HG03175 (cell line): ENCODE results near the gene SYT7.

ENCODE experiments used
- ATAC-seq: cut with Tn5 transposase; IDR thresholded peaks from one replicate; pipeline ENCODE4 v1.9.1; 2021; ENCODE audit warnings: mild to moderate bottlenecking, moderate library complexity; ENCODE audit not compliant: unreplicated experiment

Gene SYT7

DNA sequence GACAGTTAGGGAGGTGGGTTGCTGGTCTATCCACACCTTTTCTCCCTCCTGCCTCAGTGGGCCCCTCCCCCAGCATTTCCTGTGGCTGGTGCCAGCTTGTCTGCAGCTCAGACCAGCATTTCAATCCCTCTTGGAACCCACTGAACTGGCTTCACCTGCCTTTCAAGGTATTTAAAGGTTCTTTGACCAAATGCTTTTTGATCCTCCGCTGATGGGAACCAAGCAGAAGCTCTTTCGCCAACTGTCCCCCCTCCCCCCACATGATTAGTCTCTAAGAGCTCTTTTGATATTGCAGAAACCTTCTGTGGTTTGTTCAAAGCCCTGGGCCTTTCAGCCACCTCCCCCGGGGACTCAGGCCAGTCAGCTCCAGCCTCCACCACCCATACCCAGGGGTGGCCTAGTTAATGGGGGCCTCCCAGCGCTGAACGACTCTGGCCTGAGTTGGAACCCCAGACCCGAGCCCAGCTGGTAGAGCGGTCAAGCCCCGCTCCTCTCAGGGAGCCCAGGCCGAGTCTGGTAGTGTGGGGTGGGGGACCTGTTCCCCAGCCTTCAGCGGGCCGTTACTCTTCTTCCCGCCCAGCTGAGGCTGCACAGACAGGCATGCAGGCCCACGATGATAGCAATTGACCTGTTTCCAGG is 6.0 kb upstream of the SYT7 start:
- no peak for ATAC-seq

DNA sequence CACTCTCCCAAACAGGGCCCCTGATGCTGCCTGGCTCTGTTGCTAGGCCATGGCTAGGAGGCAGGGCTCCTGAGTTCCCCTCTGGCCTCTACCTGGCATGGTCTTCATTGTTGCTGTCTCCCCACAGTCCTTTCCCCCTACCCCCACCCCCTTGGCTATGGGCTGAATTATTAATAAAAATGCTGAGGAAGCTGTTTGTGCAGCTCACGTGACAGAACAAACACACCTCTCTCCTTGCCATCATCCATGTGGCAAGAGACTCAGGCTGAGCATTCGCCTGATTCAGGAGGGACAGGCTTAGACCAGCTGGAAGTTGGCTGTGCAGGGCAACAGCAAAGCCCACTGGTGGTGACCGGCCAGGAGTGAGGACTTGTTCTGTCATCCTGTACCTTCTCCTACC is 4.2 kb upstream of the SYT7 start:
- no peak for ATAC-seq

DNA sequence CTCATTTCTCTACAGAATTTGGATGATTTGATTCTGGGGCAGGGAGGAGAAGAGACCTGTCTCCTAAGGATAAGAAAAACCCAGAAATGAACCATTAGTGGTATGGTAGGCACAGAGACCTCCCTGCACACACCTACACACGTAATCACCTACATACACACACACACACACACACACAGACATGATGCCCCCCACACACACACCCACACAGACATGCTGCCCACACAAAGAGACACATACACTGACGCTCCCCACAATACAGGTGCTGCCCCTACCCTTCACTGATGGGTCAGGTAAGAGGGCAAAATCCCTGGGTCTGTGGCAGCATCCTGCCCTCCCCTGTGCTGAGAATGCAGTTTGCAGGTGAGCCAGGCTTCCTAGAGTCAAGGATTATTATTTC is 1.1 kb upstream of the SYT7 start:
- no peak for ATAC-seq

DNA sequence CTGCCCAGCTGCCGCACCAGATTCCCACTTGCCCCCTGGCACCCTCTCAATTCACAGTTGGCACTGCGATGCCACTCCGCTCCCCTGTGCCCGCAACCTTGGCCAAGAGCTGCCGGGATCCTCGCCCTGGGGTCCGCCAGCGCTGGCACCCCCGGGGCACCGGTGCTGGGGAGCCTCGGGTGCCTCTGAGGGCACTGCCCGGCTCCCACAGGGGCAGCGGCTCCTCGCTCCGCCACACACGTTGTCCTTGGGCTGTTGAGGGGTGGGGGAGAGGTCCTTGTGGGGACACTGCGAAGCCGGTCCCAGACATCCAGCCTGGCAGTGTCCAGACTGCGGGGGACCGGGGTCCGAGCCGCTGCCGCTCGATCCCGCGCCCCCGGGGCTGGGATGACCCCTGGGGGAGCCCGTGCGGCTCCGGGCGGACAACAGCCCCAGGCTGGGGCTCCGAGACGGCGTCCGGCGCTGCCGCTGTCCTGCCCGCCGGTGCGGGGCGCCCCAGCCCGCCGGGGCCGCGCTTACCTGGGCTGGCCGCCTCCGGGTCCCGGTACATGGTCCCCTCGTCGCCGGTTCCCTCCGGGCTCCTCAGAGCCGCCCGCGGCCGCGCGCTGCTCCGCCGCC is 496 bp downstream of the SYT7 start:
- peak; percentile 3 for ATAC-seq

DNA sequence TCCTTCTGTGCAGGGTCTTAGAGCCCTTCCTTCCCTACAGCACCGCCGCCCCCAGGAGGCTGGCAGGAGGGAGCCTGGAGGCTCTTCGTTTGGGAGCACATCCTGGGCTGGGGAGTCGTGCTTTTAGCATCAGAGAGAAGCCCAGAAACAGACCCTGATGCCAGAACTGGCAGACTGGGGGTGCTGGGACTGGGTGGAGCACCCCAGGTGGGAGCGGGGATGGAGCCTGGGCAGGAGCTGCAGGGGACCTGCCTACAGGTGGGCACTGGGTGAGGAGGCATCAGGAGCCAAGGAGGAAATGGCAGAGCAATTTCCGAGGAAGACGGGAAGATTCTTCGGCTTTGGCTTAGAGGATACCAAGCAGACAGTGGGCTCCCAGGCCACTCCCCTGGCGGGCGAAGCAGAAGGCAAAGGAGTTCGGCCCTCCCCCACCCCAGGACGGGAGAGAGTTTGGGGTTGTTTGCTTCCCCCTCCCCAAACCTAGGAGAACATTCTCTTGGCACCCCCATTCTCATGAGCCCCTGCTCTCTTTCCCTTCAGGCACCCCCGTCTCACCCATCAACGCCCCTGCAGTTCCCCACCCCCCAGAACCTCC is 1.1 kb downstream of the SYT7 start:
- ATAC-seq: no peak

DNA sequence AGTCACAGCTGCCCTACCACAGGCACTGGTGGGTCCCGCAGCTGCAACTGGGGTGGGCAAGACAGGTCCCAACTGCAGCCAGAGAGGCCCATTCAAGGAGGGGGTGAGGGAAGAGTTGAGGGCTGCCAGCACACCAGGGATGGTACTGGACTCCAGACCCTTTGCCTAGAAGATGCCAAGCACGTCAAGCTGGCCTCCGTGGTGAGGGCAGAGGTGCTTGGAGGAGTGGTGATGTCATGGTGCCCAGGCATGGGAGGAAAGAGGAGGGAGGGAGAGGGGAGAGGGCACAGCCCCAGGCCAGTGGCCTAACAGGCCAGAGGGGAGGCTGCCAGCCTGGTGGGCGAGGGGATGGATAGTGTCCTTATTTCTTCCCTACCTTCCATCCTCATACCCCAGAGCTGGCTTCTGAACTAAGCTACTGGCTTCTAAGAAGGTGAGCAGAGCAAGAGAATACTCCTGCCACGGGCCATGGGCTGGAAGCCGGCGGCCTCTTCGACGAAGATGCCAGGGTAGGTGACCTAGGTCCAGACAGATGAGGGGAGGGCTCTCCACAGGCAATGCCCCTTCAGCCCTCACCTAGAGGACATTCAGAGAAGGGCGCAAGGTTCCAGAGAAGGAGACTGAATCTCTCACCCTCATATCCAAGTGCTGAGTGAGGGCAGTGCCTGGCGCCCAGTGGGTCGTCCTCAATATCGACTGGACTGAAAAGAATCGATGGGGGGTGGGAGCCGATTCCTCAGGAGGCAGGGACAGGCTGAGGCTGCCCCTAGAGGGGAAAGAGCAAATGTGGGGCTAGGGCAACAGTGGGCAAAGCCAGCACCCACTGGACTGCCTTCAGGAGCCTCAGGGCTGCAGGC is 1.8 kb downstream of the SYT7 start:
- ATAC-seq: no peak

DNA sequence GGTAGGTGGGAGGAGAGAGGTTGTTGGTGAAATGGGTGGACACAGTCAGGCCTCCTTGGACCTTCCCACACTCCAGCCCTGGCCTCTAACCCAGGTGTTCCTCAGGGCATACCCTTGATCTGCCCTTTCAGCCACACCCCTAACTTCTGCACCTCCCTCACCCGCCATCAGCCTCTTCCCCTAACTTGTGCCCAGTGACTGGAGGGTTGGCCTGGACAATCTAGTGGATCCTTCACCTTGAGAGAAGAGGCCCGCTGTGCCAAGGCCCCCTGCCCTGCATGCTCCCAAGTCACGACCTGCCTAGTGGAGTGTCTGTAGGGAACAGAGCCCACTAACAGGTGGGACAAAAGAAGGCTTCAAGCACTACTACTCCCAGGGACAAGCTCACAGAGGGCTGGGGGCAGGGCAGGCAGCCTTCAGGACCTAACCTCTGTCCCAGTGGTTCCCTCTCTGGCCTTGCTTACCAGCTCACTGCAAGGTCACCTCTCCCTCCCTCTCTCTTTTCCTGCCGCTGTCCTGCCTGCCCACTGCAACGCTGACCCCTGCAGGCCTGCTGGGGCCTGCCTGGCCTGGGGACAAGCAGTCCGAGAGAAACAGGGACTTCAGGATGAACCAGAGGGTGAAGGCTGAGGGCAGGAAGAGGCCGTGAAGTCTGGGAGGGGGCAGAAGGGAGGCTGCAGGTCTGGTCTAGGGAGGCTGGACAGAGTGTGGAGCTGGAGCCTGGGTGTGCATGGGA is 3.3 kb downstream of the SYT7 start:
- ATAC-seq: no peak

DNA sequence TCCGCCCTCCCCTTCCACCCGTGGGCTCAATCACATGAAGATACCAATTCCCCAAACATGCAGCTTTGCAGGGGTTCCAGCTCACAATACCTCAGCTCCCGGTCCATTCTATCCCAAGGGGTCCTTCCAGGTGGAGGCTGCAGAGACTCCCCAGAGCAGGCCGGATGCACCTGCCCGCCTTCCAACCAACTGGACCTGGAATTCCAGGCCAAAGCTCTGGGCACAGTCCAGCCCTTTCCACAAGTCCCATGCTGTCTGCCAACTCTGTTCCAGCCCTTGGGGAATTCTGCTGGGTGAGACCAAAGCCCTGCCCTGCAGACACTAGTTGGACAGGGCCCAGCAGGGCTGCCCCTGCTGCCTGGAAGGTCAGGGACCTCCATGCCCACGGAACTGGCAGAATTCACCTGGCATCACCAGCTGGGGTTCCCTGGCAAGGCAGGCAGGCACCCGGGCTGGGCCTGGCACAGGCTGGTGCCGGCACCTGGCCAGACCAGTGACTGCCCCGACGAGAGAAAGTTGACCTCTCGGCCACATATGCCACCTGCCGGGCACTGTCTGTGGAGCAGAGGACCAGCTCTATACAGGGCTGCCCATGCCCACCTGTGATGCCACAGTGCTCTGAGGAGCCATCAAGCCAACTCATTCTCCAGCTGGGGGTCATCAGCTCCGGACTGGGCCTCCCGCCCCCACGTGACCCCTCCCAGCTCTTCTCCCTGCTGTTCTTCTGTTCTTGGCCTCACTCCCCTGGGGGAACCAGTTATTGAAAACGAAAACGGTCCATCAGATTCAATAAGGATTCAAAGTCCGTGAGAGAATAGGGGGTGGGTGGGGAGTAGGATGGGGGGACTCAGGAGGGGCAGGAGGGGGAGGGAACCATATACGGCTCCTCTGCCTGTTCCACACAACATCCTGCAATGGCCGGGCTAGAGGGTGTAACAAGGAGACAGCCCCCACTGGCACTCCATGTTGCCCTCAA is 4.7 kb downstream of the SYT7 start:
- ATAC-seq: no peak

DNA sequence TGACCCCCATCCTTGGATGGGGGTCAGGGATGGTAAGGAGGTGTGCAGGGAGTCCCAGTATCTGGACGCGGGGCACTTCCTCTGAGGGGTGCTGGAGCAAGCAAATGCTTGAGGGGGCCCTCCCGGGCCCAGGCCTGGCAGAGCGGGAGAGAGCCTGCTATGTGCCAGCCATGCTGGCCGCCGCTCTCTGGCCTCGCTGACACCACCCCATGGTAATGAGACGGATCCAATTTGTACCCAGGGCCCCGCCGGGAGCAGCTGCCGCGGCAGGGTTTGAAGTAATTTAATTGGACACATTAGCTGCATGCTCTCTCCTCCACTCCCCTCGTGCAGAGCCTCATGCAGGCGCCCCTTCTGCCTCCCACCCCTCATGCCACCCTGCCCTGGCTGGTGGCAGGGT is 6.3 kb downstream of the SYT7 start:
- ATAC-seq: no peak

DNA sequence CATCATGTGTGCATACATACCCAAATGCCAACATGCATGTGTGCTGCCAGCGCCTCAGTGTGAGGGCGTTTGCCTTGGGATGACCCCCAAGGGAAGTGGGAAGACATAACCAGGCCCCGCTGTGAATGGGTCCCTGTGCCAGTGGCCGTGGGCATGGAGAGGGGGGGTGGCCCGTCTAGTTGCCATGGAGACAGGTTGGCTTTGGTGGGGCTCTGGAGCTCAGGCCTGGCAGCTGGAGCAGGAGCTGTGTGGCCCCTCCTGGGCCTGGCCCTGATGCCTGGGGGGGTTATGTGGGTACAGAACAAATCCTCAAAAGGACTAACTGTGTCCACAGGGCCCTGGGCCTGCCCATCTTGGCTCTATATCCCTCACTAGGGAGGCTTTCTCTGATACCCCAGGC is 8.0 kb downstream of the SYT7 start:
- no peak for ATAC-seq

DNA sequence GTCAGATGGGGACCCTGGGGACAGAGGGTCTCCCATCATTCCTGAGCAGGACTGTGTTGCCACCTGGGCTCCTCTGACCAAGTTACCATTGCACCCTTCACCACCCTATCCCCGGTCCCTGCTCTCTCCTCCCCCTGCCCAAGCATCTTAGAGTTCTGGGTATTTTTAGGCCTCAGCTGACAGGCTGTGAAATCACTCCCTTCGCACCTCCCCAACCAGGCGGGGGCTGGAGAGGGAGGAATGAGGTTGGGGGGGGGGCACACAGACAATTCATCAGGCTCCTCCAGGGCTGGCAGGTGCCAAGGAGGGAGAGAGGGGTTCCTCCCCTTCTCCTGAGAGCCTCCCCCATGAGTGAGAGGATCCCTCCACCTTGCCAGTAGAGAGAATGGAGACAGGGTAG is 9.0 kb downstream of the SYT7 start:
- ATAC-seq: no peak

DNA sequence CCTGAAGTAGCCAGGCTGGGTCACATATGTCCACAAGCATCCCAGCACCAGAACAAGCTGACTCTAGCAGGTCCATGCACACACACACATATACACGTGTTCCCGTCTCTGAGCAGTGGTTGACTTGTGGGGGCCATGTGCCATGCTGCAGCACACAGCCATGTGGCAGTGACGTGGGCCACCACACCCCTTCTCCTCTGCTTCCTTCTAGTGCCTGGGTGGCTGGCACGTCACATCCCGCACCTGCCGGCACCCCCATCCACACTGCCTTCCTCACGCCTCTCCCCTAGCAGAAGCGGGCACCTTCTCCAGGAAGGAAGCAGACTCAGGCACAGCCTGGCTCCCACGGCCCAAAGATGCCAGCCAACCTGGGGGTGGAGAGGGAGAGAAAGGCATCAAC is 9.5 kb downstream of the SYT7 start:
- no peak for ATAC-seq

DNA sequence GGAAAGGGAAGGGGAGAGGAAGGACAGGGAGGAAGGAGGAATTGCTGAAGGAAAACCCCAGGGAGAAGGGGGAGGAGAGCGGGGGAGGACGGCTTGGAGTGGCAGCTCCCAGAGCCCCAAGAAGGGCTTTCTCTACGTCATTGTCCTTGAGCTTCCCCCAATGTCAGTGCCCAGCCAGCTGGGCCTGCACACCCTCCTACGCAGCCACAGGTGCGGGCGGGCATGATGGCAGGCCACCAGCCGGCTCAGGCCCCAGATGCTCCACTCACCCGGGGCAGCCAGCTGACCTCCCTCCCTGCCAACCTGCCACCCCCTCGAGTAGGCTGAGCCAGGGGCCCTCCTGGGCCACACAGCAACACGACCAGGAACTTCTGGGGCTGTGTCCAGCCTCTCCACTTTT is 11.2 kb downstream of the SYT7 start:
- ATAC-seq: no peak

DNA sequence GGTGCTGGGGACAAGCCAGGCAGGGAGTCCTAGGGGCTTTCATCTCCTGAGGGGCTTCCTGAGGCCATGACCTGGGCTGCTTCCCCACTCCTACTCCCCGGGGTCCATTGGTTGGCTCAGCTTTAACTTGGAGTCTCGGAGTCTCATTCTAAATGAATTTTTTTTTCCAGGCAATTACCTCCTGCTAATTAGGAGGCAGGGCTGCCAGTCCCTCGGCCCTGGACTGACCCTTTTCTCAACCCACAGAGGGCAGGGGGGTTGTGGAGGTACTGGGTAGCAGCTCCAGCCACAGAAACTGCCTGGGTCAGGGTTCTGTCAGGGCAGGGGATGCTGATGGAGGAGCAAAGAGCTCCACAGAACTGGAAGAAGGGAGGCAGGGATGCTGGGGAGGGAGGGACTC is 11.9 kb downstream of the SYT7 start:
- no peak for ATAC-seq

DNA sequence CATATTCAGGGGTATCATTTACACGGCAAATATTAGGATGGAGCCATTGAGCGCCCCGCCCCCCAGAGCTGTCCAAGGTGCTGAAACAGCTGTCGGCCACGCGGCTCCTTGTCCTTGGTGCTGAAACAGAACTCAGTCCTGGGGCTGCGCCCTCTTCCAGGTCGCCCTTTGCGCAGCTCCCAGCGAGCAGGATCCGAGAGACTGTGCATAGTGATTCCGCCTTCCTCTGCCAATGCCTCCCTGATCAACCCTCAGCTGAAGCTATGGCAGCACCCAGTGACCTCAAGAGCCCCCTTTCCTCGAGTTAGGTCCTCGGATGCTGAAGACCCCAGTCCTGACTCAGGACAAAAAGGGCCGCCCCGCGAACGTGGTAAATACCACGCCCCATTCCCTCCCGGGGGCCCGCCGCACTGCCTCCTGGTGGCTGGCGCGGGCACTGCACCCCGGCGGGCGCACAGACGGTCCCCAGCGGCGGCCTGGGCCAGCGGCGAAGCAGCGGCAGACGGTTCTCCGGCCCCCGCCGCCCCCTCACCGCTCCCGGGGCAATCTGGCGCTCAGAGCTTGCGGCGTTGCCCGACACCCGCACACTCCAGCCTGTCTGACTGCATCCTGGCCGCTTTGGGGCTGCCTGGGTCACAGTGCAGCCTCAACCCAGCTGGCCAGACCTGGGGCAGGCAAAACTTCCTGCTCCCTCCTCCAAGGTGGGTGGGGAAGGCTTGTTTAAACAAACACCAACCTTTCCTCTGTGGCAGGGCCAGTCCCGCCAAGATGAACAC is 13.4 kb downstream of the SYT7 start:
- no peak for ATAC-seq

DNA sequence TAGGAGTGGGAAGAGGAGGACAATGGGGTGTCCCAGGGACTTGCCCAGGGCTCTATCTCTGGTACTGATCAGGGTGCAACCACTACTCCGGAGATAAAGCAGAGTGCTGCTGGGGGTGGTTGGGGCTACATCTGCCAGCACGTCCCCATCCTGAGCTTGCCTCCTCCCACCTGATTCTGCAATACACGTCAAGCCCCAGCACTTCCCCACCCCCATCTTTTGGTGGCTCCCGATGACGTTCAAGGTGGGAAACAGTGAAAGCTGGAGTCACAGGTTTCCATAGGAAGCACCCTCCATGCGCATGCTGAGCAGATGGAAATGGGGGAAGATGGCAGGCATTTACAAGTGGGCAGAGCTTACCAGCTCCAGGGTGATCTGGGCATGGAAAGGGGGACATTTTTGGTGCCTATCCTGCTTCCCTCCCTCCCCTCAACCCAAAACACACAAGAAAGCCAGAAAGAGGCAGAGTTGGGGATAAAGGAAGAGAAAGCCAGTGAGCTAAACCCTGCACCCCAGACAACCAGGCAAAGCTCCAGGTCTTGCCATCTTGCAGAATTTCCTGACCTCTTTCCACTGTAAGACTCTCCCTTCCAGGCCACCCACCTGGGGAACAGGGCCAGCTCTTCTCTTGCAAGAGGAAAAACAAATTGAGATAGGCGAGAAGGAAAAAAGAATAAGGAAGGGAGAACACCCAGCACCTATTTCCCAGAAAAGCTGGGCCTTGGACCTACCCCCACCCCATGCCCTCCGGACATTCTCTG is 15.8 kb downstream of the SYT7 start:
- no peak for ATAC-seq

DNA sequence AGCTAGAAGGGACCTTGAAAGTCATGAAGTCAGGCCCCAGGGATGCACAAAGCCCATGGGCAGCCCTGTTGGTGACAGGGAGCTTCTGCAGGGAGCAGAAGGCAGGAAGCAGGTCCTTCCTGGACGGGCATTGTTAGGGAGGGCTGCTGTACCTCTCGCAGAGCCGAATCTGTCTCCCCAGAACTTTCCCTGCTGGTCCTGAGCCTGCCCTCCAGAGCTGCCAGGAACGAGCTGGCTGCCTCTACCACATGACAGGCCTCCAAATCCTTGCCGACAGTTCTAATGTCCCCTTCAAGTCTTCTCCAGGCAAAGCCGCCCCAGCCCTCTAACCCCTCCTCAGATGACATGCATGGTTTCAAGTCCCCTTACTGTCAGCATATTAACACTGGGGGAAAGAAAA is 20.1 kb downstream of the SYT7 start:
- no peak for ATAC-seq

DNA sequence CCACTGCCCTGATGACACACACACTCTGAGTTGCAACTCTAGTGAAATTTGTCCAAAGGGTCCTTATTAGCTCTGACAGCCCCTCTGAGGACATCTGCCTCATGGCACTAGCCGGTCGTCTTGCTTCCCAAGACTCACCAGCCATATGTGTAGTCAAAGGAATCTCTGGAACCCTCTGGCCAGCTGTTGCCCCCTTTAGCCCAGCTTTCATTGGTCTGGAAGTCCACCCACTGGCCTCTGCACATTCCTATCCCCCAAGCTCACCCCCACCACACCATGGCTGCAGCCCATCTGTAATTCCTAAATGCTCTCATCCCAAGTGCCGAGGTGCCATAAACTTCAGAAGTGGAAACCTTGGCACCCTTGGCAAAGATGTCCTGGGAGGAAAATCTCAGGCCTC is 24.3 kb downstream of the SYT7 start:
- no peak for ATAC-seq

DNA sequence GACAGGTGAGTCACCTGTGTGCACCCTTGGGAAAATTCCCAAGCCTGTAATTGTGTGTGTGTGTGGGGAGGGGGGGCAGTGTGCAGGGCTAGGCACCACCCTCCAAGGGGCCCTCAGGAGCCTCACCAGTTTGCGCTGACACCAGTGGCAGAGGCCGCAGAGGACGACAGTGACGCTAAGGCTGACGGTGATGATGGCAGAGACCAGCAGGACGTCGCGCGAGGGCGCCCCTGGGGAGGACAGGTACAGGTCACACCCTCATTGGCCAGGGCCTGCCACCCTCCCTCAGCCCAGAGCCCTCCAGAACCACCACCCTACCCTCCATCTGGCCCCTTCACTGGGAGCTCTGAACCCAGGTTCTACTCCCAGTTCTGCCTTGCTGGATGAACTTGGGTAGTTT is 24.9 kb downstream of the SYT7 start:
- no peak for ATAC-seq
